Measurements from ENCODE around the gene FXYD2. TPM values are rescaled to one million over a fixed set of nuclear protein-coding genes. Genes with fewer than 3 reads are reported as not detected.

Gene FXYD2
- total RNA-seq, 1 donor from 2014 or later, result 44.6 TPM

- ChIA-PET POLR2A (no interaction called here), CTCF (interaction anchor here (3.6 kb wide), 1 partner anchor 97 kb away, joined by 14 read pairs; no protein-coding TSS in a partner anchor)
- intact Hi-C loops (cut with micrococcal nuclease), result no loop called here
- no peak for TF ChIP-seq CTCF (IDR thresholded peaks at IDR 0.05)
- no peak for ATAC-seq (ENCODE audit: low read depth)
- no peak for DNase-seq
- no peak overlapping the region for H3K27ac Mint-ChIP-seq
- no peaks in the 10 kb centered on the region for H3K4me1 Mint-ChIP-seq
- no peaks in the 10 kb centered on the region for H3K36me3 Mint-ChIP-seq (ENCODE audit: low read depth)
- H3K4me3 Mint-ChIP-seq, result no peak overlapping the region
- H3K9me3 Mint-ChIP-seq, result no peaks in the 10 kb centered on the region
- H3K27me3 Mint-ChIP-seq, result peaks cover 24% of the 10 kb centered on the region
Measured at GRCh38 chr11:117849781-117850414, 25.4 kb upstream of the FXYD2 start.

GRCh38 chr11:117843666-117844484, 19.3 kb upstream of the FXYD2 start:
- Mint-ChIP-seq H3K4me3 (no peak overlapping the region), H3K36me3 (ENCODE audit: low read depth) (no peaks in the 10 kb centered on the region), H3K9me3 (no peaks in the 10 kb centered on the region), H3K27ac (no peak overlapping the region), H3K27me3 (peaks cover 1% of the 10 kb centered on the region), H3K4me1 (no peaks in the 10 kb centered on the region)
- peak; percentile 40 for TF ChIP-seq CTCF (IDR thresholded peaks at IDR 0.05)
- ChIA-PET CTCF (interaction anchor here (0.5 to 8.6 kb wide), 22 partner anchors 10 to 418 kb away, joined by 3 to 148 read pairs (median 4); partner anchors contain the start of gene FXYD2), POLR2A (interaction anchor here (1.0 to 2.9 kb wide), 5 partner anchors 16 to 210 kb away, joined by 4 to 15 read pairs (median 5); no protein-coding TSS in a partner anchor)
- intact Hi-C loops (cut with micrococcal nuclease), result loop anchor here (1.0 to 2.0 kb wide), 6 partner anchors 21 to 327 kb away; no protein-coding TSS in a partner anchor
- peak; percentile 79 for DNase-seq
- peak; percentile 98 for ATAC-seq (ENCODE audit: low read depth)

GRCh38 chr11:117842131-117842941, 17.8 kb upstream of the FXYD2 start:
- DNase-seq (peak; percentile 12), ATAC-seq (ENCODE audit: low read depth) (no peak)
- intact Hi-C loops (cut with micrococcal nuclease), result no loop called here
- peaks cover 6% of the 10 kb centered on the region for H3K27me3 Mint-ChIP-seq
- TF ChIP-seq CTCF (IDR thresholded peaks at IDR 0.05), result no peak
- no peaks in the 10 kb centered on the region for H3K4me1 Mint-ChIP-seq
- H3K4me3 Mint-ChIP-seq, result no peak overlapping the region
- H3K27ac Mint-ChIP-seq, result no peak overlapping the region
- ChIA-PET POLR2A (interaction anchor here (1.0 to 2.9 kb wide), 4 partner anchors 14 to 211 kb away, joined by 3 to 15 read pairs (median 7); no protein-coding TSS in a partner anchor), CTCF (interaction anchor here (0.5 to 8.6 kb wide), 12 partner anchors 8 to 329 kb away, joined by 3 to 148 read pairs (median 8); partner anchors contain the start of gene FXYD2)
- H3K9me3 Mint-ChIP-seq, result no peaks in the 10 kb centered on the region
- no peaks in the 10 kb centered on the region for H3K36me3 Mint-ChIP-seq (ENCODE audit: low read depth)

GRCh38 chr11:117841551-117842031, 17.0 kb upstream of the FXYD2 start:
- intact Hi-C loops (cut with micrococcal nuclease), result no loop called here
- no peak for DNase-seq
- no peaks in the 10 kb centered on the region for H3K9me3 Mint-ChIP-seq
- H3K4me1 Mint-ChIP-seq, result no peaks in the 10 kb centered on the region
- no peak for TF ChIP-seq CTCF (IDR thresholded peaks at IDR 0.05)
- no peak overlapping the region for H3K4me3 Mint-ChIP-seq
- no peak for ATAC-seq (ENCODE audit: low read depth)
- peak overlapping the region; percentile 38 for H3K27ac Mint-ChIP-seq
- ChIA-PET CTCF (interaction anchor here (1.0 to 8.6 kb wide), 5 partner anchors 34 to 330 kb away, joined by 3 to 148 read pairs (median 11); no protein-coding TSS in a partner anchor), POLR2A (interaction anchor here (1.5 to 2.9 kb wide), 2 partner anchors 106 to 212 kb away, joined by 3 to 15 read pairs; no protein-coding TSS in a partner anchor)
- H3K36me3 Mint-ChIP-seq (ENCODE audit: low read depth), result no peaks in the 10 kb centered on the region
- H3K27me3 Mint-ChIP-seq, result peaks cover 6% of the 10 kb centered on the region
